Uterus (tissue), 4 donors: Measurements from ENCODE around the gene ICAM2. TPM values are rescaled to one million over a fixed set of nuclear protein-coding genes. Genes with fewer than 3 reads are reported as not detected.
"Not testable (repeated sequence)": the region's sequence is repeated elsewhere in the genome, so short reads cannot be mapped to it uniquely, and the experiment has no call there.

Experiments used
- DNase-seq, 2 donors: peaks; one replicate each; pipeline ENCODE4 v3.0.0-alpha.2; 2019 to 2020
- H3K27ac ChIP-seq, 2 donors: fragments of 200-600 bp; sonication (generic); 1 replicate in 1 of 2; 2 replicates in 1 of 2; pipeline ENCODE4 v1.5.1; 2016 to 2018
- H3K27me3 ChIP-seq, 2 donors: fragments of 200-600 bp; sonication (generic); one replicate each; pipeline ENCODE4 v1.5.1; 2018 to 2019; ENCODE audit warnings: control low read depth in 1 of 2
- H3K36me3 ChIP-seq, 2 donors: fragments of 200-600 bp; sonication (generic); one replicate each; pipeline ENCODE4 v1.5.1; 2019; ENCODE audit warnings: control low read depth in 1 of 2
- H3K4me1 ChIP-seq, 2 donors: fragments of 200-600 bp; sonication (generic); one replicate each; pipeline ENCODE4 v1.5.1; 2018 to 2019; ENCODE audit warnings: control low read depth in 1 of 2
- H3K4me3 ChIP-seq, 2 donors: fragments of 200-600 bp; sonication (generic); 1 replicate in 1 of 2; 2 replicates in 1 of 2; pipeline ENCODE4 v1.5.1; 2018 to 2019; ENCODE audit warnings: mild to moderate bottlenecking in 1 of 2
- H3K9me3 ChIP-seq, 2 donors: fragments of 200-600 bp; sonication (generic); one replicate each; pipeline ENCODE4 v1.5.1; 2019; ENCODE audit warnings: control low read depth in 1 of 2
- POLR2A ChIP-seq, 2 donors: fragments of 450-650 bp; IDR thresholded peaks; one replicate each; pipeline ENCODE4 v1.6.1; 2016; ENCODE audit warnings: antibody characterized with exemption in 2 of 2, mild to moderate bottlenecking in 1 of 2, moderate library complexity in 1 of 2
- intact Hi-C: fragments of 100-400 bp; cut with DNase I; formaldehyde crosslinking; loops from one replicate; pipeline ENCODE4 v1.15.1; 2023; ENCODE audit warnings: low total_unique reads
- total RNA-seq, 4 donors: library from RNA; depleted of rRNA in 3 of 4; stranded (reverse); fragments of >200 nt in 3 of 4; gene quantifications; one replicate each; pipeline versions ENCODE4 v1.1.0 to v1.2.4, GENCODE V29; 2014 to 2023
- TF ChIP-seq, protein P1 (sequence below), 4 experiments: fragments of 200-600 bp in 2 of 4; fragments of 450-650 bp in 2 of 4; sonication (generic) in 2 of 4; IDR thresholded peaks; one replicate each; pipeline ENCODE4 v1.5.1; 2016 to 2019; ENCODE audit warnings: antibody characterized with exemption in 4 of 4, mild to moderate bottlenecking in 2 of 4, moderate library complexity in 1 of 4
- donor health status: DM: yes; HTN: yes; CAD: no.

ICAM2 gene
- total RNA-seq, 4 donors from 2014 or later = 20.6 to 108 (median 42.4) TPM

GRCh38 chr17:63985387-63986140 lies 34.9 kb downstream of the ICAM2 start:
- TF ChIP-seq, protein P1, sequence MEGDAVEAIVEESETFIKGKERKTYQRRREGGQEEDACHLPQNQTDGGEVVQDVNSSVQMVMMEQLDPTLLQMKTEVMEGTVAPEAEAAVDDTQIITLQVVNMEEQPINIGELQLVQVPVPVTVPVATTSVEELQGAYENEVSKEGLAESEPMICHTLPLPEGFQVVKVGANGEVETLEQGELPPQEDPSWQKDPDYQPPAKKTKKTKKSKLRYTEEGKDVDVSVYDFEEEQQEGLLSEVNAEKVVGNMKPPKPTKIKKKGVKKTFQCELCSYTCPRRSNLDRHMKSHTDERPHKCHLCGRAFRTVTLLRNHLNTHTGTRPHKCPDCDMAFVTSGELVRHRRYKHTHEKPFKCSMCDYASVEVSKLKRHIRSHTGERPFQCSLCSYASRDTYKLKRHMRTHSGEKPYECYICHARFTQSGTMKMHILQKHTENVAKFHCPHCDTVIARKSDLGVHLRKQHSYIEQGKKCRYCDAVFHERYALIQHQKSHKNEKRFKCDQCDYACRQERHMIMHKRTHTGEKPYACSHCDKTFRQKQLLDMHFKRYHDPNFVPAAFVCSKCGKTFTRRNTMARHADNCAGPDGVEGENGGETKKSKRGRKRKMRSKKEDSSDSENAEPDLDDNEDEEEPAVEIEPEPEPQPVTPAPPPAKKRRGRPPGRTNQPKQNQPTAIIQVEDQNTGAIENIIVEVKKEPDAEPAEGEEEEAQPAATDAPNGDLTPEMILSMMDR (IDR thresholded peaks at IDR 0.05) = no peak
- intact Hi-C loops = no loop called here
- no peak for DNase-seq
- H3K4me1 ChIP-seq = no peaks in the 10 kb centered on the region
- no peaks in the 10 kb centered on the region for H3K9me3 ChIP-seq
- H3K4me3 ChIP-seq = no peak overlapping the region
- no peaks in the 10 kb centered on the region for H3K36me3 ChIP-seq
- H3K27me3 ChIP-seq = peaks cover 0 to 4% of the 10 kb centered on the region in 2 donors
- H3K27ac ChIP-seq = peak overlapping the region; percentile 20 to 67

DNA sequence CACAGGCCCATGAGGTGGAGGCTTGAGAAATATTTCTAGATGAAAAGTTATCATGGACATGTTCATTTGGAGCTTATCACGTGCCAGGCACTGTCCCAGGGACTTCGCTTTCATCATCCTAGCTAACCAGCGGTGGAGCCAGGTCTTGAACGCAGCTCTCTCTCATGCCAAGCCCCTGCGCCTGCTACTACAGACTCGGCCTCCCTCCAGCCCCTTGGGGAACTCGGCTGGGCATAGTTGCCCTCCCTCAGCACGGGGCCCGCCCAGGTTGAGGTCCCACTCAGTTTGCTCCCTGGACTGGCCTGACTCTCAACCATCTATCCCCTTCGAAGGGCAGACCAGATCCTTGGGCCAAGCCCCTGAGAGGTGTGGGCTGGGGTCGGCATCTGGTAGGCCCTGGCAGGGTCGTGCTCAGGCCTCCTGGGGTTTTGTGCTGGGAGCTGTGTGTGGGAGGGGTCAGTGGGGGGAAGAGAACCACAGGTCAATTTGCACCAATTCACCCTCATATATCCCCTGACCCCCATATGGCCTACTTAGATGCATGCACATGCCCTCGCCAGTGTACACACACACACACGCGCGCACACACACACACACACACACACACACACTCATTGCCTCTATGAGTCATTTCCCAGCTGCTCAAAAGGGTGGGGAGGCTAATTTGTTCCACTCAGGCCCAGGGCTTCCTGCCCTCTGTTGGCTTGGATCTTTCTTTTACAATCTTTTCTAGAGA lies 35.6 kb downstream of the ICAM2 start:
- Histone ChIP-seq H3K9me3 (no peaks in the 10 kb centered on the region), H3K4me1 (no peaks in the 10 kb centered on the region), H3K27me3 (no peaks in the 10 kb centered on the region), H3K27ac (peak overlapping the region; percentile 52 to 67), H3K36me3 (no peaks in the 10 kb centered on the region), H3K4me3 (no peak overlapping the region)
- DNase-seq = peak in 1 of 2 donors; percentile 60
- intact Hi-C loops = no loop called here
- TF ChIP-seq, protein P1 (IDR thresholded peaks at IDR 0.05) = no peak
- no peak for TF ChIP-seq POLR2A (IDR thresholded peaks at IDR 0.05)

GRCh38 chr17:63984236-63984635 lies 36.2 kb downstream of the ICAM2 start:
- intact Hi-C loops = no loop called here
- H3K4me3 ChIP-seq = no peak overlapping the region
- no peaks in the 10 kb centered on the region for H3K4me1 ChIP-seq
- no peaks in the 10 kb centered on the region for H3K27me3 ChIP-seq
- no peak for DNase-seq
- H3K27ac ChIP-seq = peak overlapping the region; percentile 52
- TF ChIP-seq, protein P1 (IDR thresholded peaks at IDR 0.05) = no peak
- TF ChIP-seq POLR2A (IDR thresholded peaks at IDR 0.05) = no peak
- H3K36me3 ChIP-seq = no peaks in the 10 kb centered on the region
- H3K9me3 ChIP-seq = no peaks in the 10 kb centered on the region

DNA sequence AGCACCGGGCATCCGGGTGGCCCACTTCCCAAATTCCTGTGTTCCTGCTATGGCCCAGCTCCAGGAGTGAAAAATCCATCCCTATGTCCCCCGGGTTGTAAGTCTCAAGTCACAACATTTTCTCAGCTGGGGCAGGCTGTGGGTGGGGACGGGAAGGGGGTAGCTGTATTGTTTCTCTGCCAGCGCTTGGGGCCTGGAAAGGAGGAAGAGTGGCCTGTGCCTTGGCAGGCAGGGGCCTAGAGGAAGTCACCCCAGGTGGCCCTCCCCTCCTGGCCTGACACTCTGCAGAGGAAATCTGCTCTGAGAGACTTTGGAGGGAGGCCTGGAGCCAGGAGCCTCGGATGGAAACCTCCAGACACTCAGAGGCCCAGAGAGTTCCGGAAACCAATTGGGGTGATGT lies 37.1 kb downstream of the ICAM2 start:
- intact Hi-C loops = no loop called here
- DNase-seq = no peak
- peak overlapping the region; percentile 1 to 3 for H3K27ac ChIP-seq
- H3K4me3 ChIP-seq = no peak overlapping the region
- TF ChIP-seq POLR2A (IDR thresholded peaks at IDR 0.05) = no peak
- TF ChIP-seq, protein P1 (IDR thresholded peaks at IDR 0.05) = no peak
- H3K36me3 ChIP-seq = no peaks in the 10 kb centered on the region
- H3K27me3 ChIP-seq = no peaks in the 10 kb centered on the region
- H3K9me3 ChIP-seq = no peaks in the 10 kb centered on the region
- H3K4me1 ChIP-seq = no peaks in the 10 kb centered on the region

GRCh38 chr17:63982641-63983040 lies 37.8 kb downstream of the ICAM2 start:
- H3K36me3 ChIP-seq, DNase-seq, H3K9me3 ChIP-seq, H3K27me3 ChIP-seq, intact Hi-C loops, H3K4me3 ChIP-seq, H3K4me1 ChIP-seq: not testable (repeated sequence)
- H3K27ac ChIP-seq = peak overlapping the region in 1 of 2 donors; percentile 1
